Ishikawa (cell line): Measurements from ENCODE around the gene IPO11.

Experiments used
- EGR1 ChIP-seq: IDR thresholded peaks from 2 replicates; pipeline ENCODE4 v1.6.1; 2012
- EP300 ChIP-seq: IDR thresholded peaks from 2 replicates; pipeline ENCODE4 v1.6.1; 2012; ENCODE audit warnings: borderline replicate concordance
- MAX ChIP-seq: IDR thresholded peaks from 2 replicates; pipeline ENCODE4 v1.6.1; 2012
- TCF12 ChIP-seq: IDR thresholded peaks from 2 replicates; pipeline ENCODE4 v1.6.1; 2012; ENCODE audit warnings: low read depth

DNA sequence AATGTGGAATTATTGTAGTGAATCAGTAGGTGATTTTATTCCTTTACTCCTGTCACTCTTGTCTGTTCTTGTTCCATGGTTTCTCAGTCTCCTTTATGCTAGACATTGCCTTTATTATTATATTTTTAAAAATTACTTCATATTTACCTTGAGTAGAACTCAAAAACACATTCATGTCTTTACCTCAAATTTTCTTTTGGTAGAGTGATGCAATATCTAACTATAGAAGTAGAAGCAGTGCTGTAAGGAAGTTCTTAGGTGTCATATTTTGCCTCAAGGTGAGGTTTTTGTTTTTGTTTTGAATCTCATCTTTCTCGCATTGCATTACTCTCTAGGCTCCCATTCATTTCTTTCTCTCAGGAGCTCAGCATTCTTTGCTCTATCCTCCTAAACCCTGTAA lies 12.2 kb downstream of the IPO11 start:
- TF ChIP-seq TCF12 (no peak), EP300 (no peak), EGR1 (no peak), MAX (no peak)
